Stimulated activated naive CD4-positive, alpha-beta T cell treated with Interleukin-2 at 50 U/mL for 16 hours (primary cell): ENCODE measurements around the gene RGS12.

Source experiments
- DNase-seq: peaks from one replicate; lab custom pipeline; 2025; lab: John Stamatoyannopoulos, UW

The RGS12 gene

GRCh38 chr4:3335385-3335784 lies 42.6 kb downstream of the RGS12 start:
- DNase-seq = no peak

GRCh38 chr4:3335982-3336381 lies 43.2 kb downstream of the RGS12 start:
- no peak for DNase-seq

DNA sequence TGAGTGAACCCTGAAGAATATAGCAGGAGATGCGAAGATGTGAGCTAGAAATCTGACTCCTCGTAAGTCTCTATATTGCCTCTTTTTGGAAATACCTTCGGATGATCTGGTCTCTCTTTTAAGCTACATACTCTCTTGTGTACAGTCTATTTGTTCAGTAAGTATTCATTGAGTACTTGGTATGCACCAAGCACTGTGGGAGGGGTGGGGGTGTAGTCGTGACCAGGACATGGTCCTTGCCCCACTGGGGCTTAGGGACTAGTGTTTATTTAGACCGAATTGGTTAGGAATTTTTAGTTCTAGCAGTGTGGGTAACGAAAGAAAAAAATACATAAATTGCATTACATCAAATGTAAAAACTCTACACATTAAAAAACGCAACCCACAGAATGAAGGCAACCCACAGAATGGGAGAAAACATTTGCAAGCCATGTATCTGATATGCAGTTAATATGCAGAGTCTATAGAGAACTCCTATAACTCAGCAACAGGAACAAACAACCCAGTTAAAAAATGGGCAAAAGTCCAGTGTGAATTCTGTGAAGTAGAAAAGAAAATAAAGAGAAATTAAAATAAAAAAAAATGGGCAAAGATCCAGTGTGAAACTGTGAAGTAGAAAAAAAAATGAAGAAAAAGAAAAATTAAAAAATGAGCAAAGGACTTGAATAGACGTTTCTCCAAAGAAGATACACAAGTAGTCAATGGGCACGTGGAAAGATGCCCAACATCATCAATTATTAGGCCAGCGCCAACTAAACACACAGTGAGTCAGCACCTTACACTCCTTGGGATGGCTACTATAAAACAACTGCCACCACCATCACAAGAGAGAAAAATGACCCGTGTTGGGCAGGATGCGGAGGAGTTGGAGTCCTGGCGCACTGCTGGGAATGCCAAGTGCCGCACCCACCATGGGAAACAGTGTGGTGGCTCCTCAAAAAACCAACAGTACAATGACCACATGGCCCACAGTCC lies 43.8 kb downstream of the RGS12 start:
- no peak for DNase-seq

DNA sequence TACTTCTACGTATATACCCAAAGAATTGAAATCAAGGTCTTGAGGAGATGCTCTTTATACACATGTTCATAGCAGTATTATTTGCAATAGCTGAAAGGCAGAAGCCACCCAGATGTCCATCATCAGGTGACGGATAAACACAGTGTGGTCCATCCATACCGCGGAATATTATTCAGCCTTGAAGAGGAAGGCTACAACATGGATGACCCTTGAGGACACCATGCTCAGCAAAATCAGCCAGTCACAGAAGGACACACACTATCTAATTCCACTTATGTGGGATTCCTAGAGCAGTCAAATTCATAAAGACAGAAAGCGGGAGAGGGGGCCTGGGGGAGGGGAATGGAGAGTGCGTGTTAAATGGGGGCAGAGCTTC lies 44.5 kb downstream of the RGS12 start:
- DNase-seq = no peak

DNA sequence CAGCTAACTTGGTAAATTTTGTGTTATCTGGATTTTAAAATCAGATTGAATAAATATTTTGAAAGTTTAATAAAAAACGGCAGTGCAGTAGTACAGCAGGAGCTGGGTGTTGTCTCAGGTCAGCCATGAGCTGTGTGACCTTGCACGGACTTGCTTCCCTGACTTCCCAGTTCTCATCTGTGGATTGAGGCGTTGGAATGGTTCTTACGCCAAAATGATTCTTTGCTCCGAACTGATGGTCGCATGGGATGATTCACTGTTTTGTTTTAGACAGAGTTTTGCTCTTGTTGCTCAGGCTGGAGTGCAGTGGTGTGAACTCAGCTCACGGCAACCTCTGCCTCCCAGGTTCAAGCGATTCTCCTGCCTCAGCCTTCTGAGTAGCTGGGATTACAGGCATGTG lies 45.0 kb downstream of the RGS12 start:
- DNase-seq = no peak

GRCh38 chr4:3338321-3338838 lies 45.6 kb downstream of the RGS12 start:
- no peak for DNase-seq

DNA sequence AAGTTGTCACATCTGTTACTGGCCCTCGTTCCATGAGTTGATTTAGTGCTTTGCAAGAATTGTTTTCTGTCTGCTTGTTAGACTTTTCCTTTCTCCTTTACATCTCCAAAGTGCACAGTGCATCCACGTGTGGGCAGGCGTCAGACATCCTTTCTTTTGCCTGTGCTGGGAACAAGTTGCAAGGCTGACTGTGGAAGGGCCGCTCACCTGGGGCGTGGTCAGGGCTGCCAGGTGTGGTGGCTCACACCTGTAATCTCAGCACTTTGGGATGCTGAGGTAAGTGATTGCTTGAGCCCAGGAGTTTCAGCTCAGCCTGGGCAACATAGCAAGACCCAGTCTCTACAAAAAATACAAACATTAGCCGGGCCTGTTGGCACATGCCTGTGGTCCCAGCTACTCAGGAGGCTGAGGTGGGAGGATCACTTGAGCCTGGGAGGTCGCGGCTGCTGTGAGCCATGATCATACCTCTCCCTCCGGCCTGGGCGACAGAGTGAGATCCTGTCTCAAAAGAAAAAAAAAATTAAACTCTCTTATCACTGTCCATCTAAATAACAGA lies 46.2 kb downstream of the RGS12 start:
- no peak for DNase-seq

DNA sequence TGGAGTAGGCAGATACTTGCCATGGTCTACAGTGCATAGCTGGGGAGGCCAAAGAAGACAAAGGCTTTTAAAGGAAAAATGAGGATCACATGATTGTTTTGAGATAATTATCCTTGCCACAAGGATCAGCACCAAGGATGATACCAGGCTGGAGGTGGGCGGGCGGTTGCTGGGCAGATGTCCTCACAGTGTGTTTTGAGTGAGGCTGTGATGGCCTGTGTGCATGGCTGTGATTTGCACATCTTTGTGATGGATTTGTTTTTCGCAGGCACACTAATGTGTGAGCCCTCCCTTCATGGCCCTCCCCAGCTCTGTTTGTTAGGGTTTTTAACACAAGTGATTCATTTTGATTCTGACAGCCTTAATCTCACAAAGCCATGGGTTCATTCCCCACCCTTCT lies 46.8 kb downstream of the RGS12 start:
- DNase-seq = no peak

- no peak for DNase-seq
These were observed 47.3 kb downstream of the RGS12 start for GRCh38 chr4:3340038-3340699.

GRCh38 chr4:3340700-3341083 lies 47.9 kb downstream of the RGS12 start:
- DNase-seq = no peak

- DNase-seq = no peak
These were observed 48.9 kb downstream of the RGS12 start for GRCh38 chr4:3341760-3342159.

DNA sequence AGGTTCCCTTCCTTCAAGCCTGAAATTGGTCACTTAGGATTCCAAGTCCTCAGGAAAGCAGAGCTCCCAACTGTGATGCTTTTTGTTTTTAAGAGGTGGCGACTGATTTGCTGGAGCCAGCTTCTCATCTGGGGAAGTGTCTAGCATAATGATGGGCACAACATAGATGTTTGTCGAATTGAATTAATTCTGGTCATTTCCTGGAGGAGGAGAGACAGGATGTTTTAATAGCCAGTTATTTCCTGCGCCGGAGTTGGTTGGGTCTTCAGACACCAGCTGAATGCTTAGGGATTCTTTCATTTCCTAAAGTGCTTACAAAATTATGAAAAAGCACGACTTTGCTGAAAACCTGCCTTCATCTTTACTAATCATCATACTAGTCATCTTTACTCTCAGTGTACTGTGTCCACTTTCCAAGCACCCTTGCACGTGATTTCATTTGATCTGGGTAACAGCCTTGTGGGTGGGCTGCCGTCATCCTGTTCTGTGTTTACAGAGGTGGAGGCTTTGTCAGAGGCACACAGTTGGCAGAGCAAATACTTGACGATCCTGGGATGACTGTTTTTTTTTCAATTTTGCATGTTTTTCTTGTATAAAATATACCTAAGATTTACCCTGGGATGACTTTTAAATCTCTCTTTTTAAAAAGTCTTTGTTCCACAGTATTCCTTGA lies 49.5 kb downstream of the RGS12 start:
- no peak for DNase-seq
